GM18951 (cell line): ENCODE data around the gene KIF6.

Experiments used
- POLR2A ChIP-seq: IDR thresholded peaks from 4 replicates; pipeline ENCODE4 v1.6.1; 2011; ENCODE audit warnings: mild to moderate bottlenecking; ENCODE audit not compliant: insufficient read length, insufficient read depth; ENCODE audit errors: extremely low read depth
- in situ Hi-C: fragments of 300-500 bp; cut with MboI; formaldehyde crosslinking; loops from one replicate; pipeline ENCODE4 v1.12.0; 2022; ENCODE audit warnings: low sequenced_read_pairs, mixed read lengths, inconsistent platforms; ENCODE audit not compliant: unreplicated experiment

KIF6 gene

GRCh38 chr6:39366931-39367618, 358.1 kb downstream of the KIF6 start:
- no peak for TF ChIP-seq POLR2A
- in situ Hi-C loops = loop anchor here (25.0 kb wide), 1 partner anchor 920 kb away; no protein-coding TSS in a partner anchor

DNA sequence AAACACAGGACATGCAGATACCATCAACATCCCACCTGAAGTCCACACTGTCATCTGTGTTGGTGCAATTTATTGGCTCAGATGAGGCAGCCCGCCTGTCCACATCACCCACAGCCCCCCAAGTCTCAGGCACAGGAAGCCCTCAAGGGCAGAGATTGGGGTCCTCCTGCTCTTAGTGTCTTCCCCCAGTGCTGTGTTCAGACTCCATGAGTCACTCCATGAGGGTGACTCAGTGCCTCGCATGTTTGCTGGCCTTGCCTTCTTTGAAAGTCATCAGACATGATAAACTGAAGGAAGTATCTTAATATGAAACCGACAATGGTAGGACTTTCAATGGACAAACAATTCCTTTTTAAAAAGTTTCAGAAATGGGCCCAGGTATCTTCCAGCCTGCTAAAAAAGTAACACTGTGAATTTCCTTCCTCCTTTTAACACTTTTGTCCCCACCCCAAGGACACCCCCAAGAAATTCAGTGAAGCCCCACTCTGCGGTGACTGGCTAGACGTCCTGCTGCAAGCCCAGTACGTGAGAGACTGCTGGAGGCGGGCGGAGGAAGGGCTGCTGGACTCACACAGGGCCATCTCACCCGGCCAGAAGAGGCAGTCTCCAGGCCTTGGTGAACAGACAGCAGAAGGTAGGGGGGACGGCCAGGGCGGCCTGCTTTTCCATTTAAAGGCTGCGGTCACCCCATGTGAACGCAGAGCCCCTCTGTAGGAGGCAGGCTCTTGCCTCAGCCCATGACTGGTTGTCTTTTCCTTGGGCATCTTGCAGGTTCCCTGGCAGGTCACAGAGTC, 359.7 kb downstream of the KIF6 start:
- TF ChIP-seq POLR2A = no peak
- in situ Hi-C loops = loop anchor here (25.0 kb wide), 1 partner anchor 922 kb away; no protein-coding TSS in a partner anchor

DNA sequence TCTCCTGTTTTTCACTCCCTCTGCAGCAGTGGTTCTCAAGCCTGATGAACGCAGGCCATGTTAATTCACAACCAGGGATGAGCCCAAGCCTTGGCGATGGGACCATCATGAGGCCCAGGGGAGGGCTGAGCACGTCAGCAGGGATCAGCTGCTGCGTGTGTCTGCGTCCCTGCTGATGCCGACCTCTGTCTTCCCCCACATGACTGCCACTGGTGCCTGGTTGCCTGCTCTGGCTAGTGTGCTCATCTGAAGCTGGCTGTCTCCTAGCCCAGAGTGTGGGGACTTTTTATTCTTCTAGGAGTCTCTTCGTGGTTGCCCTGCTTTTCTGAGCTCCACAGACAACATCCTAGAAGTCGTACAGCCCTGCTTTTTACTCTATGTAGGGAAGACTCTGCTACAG, 361.9 kb downstream of the KIF6 start:
- in situ Hi-C loops = loop anchor here (25.0 kb wide), 1 partner anchor 924 kb away; no protein-coding TSS in a partner anchor

DNA sequence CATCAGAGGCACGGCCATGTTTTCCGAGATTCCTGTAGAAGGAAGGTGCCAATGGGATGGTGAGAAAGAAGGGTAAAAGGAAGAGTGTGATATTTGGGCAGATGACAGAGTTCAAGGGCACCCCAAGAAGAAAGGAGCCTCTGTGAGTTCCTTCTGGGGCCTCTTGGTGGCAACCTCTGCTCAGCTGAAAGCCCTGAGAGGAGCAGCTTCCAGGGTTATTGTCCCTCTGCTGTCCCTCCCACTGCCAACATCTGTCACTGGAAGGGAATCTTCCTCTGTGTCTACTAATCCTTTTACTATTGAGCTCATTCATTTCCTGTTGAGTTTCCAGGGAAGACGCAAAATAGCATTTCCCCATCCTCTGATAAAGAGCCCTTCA, 362.7 kb downstream of the KIF6 start:
- in situ Hi-C loops = loop anchor here (25.0 kb wide), 1 partner anchor 925 kb away; no protein-coding TSS in a partner anchor
- TF ChIP-seq POLR2A = no peak

More for the DNA sequence above, 361.9 kb downstream of the KIF6 start:
- no peak for TF ChIP-seq POLR2A

- TF ChIP-seq POLR2A = no peak
- in situ Hi-C loops = loop anchor here (25.0 kb wide), 1 partner anchor 925 kb away; no protein-coding TSS in a partner anchor
Measured at GRCh38 chr6:39361657-39362486, 363.3 kb downstream of the KIF6 start.

DNA sequence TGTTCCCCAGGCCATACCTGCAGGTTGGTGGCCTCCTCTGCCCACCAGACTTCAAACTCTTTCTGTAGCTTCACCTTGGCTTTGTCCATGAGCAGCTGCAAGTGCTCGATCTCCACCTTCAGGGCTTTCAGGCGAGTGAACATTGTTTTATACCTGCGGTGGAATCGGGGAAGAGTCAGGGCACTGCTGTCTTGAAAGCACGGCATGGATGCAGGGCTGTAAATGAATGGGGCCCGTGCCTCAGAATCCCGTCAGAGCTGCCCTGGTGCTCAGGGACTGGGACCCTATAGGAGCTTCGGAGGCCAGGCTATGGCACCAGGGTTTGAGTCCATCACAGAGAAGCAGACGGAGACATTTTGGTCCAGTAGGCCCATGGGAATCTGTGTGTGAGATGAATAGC, 364.8 kb downstream of the KIF6 start:
- in situ Hi-C loops = loop anchor here (25.0 kb wide), 1 partner anchor 927 kb away; no protein-coding TSS in a partner anchor
- TF ChIP-seq POLR2A = no peak

DNA sequence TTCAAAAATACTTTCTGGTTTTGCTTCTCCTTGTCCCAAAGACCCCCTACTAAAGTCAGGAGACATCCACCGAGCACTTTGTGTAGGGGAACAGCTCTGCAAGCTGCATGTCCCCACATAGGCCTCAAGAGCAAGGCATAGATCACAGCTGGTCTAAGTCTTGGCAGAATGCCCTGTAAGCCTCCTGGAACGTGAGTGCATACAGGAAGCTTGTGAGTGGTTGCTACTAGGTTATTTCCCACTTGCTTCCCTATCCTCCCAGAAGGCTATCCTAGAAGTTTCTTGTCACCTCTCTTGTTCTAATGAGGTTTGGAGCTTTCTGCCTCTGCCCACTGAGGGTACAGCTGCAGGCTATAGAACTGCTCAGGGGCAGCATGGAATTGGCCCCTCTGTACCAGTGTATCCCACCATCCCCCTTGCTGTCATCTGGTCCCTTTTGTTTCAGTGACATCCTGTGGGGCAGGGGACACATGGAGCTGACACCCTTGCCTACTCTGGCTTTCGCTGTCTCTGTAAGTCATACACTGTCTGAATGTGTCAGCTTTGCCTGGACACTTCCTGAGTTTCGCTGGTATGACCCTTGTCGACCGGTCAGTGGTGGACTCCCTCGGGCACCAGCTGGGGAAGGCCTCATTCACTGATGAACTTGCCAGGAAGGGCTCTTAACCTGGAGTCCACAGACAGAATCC, 367.1 kb downstream of the KIF6 start:
- in situ Hi-C loops = loop anchor here (25.0 kb wide), 1 partner anchor 929 kb away; no protein-coding TSS in a partner anchor
- no peak for TF ChIP-seq POLR2A

DNA sequence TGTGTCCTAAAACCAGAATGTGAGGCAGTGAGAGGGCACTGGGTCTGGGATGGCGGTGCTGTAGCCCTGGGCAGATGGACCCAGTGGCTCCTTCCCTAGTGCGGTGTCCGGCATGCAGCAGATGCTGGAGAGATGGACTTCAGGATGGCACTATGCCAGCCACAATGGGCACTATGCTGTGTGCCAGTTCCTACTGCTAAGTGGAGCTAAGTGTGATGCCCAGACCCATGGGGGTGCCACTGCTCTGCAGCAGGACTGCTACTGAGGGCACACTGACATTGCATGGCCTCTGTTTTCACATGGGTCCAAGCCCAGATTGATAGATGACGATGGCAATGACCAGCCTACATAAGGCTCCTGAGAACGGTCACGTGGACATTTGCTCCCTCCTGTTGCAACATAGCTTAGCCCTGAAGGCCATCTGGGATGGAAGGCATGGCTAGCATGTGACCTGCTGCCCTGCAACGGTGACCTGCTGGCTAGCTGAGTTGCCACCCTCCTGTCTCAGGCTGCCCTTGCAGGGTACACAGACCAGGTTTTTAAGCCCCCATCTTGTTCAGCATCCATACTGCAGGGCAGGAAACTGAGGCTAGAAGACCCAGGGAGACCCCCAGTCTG, 371.4 kb downstream of the KIF6 start:
- no peak for TF ChIP-seq POLR2A
- in situ Hi-C loops = loop anchor here (25.0 kb wide), 1 partner anchor 933 kb away; no protein-coding TSS in a partner anchor

DNA sequence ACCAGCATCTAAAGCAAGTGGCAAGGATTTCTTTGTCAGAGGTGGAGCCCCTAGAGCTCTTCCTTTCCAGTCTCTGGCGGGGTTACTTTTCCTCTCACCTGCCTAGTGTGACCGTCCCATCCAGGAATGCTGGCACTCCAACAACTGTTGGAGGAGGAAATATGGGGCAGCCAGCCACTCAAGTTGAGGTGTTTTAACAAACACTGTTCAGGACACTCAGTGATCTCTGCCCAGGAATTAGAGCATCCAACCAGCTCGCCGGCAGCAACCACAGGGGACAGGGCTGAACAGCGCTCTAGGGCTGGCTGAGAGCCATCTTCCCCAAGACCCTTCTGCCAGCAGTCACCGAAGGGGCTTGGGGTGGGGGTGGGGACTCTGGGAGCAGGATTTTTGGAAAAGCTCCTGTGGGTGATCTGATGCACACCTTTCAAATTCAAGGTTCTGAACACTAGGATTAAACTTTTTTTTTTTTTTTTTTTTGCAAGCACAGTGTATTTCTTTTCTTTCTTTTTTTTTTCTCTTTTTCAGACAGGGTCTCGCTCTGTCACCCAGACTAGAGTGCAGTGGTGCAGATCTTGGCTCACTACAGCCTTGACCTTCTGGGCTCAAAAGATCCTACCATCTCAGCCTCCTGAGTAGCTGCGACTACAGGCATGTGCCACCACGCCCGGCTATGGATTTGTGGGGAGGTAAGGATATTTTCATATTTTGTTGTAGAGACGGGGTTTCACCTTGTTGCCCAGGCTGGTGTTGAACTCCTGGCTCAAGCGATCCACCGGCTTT, 374.3 kb downstream of the KIF6 start:
- in situ Hi-C loops = loop anchor here (25.0 kb wide), 1 partner anchor 936 kb away; no protein-coding TSS in a partner anchor
- no peak for TF ChIP-seq POLR2A

DNA sequence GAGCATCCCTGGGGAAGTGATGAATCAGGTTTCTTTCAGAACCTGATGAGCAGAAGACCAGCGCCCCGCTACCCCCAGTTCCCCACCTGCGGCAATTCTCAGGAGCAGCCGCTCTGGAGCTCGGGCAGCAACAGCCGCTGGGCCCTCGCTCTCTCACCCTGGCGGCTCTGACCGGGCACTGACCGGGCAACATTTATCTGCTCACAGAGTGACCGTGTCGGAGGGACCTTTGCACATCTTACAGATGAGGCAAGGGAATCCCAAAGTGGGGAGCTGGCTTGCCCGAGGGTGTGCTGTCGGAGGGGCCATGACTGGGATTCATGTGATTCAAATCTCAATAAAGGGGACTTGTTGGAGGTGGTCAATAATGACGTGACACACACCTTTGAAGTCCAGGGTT, 376.5 kb downstream of the KIF6 start:
- TF ChIP-seq POLR2A = no peak
- in situ Hi-C loops = no loop called here

DNA sequence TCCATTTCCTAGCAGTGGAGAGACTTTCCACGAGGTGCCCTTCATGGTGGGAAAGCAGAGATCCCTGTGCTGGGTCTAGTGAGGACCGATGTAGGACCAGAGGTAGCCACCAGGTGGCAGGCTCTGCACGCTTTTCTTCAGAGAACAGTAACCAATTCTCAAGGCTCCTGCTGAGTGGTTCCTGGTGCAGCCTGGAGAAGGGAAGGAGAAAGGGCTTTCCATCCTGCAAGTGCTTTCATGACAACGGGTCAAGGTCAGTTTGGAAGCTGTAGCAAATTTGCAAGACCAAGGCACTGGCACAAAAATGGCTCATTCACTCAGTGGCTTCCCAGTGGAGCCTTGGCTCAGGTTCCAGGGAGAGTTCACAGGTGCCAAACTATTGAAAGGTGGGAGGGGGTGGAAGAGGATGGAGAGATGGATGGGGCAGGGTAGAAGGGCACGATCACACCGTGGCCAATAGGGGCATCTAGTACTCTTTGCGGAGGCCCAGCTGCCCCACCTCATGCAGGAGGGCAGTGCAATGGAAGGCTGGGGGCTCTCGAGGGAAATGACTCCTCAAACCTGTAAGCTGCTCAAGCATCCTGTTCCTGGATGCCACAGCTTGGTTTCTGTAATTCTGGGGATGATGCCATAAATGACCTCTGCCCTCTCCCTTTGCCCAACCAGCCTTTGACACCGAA, 377.2 kb downstream of the KIF6 start:
- TF ChIP-seq POLR2A = no peak
- in situ Hi-C loops = no loop called here
